ENCODE results near the gene MSN.
"Not testable (repeated sequence)": the region's sequence is repeated elsewhere in the genome, so short reads cannot be mapped to it uniquely, and the experiment has no call there.

The MSN gene

DNA sequence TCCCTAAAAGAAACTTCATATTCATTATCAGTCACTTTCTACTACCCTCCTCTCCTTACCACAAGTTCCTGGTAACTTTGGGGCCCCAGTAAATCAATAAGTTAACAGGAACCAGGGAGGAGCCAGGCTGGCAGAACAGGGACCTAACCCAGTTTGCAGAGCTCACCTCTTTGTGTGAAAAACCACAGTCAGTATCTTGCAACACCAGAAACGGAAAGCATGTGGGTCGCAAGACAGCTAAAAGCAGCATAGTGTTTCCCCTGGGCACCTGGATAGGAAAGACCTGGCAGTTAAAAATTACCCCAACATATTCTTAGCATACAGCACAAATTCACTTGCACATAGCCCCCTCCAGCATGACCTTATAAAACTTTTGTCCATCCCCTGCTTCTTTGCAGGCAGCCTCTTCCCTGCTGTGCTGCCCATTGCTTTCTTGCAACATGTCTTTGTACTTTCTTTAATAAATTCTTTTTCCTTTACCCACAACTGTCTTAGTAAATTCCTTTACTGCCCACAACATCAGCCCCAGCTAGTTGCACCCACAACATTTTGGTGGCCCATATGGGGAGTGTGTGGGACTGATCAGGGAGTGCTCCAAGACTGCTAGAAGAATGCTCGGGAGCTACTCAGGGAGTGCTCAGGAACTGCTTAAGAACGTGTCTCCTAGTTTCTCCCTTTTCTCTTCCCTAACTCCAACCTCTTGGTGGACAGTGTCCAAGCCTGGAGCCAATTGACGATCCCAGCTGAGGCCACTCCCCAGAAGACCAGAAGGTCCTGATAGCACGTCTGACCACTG lies 83.4 kb downstream of the MSN start:
- no peak overlapping the region for H3K4me3 ChIP-seq (ENCODE audit: control insufficient read depth, low read depth, low read length)
- TF ChIP-seq, protein P1, sequence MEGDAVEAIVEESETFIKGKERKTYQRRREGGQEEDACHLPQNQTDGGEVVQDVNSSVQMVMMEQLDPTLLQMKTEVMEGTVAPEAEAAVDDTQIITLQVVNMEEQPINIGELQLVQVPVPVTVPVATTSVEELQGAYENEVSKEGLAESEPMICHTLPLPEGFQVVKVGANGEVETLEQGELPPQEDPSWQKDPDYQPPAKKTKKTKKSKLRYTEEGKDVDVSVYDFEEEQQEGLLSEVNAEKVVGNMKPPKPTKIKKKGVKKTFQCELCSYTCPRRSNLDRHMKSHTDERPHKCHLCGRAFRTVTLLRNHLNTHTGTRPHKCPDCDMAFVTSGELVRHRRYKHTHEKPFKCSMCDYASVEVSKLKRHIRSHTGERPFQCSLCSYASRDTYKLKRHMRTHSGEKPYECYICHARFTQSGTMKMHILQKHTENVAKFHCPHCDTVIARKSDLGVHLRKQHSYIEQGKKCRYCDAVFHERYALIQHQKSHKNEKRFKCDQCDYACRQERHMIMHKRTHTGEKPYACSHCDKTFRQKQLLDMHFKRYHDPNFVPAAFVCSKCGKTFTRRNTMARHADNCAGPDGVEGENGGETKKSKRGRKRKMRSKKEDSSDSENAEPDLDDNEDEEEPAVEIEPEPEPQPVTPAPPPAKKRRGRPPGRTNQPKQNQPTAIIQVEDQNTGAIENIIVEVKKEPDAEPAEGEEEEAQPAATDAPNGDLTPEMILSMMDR (IDR thresholded peaks at IDR 0.05; ENCODE audit: control insufficient read depth, insufficient read depth, low read depth, low read length, missing control alignments): no peak
- DNase-seq (ENCODE audit: low read depth): no peak

GRCh38 chrX:65751519-65751918 lies 84.1 kb downstream of the MSN start:
- TF ChIP-seq, protein P1 (IDR thresholded peaks at IDR 0.05; ENCODE audit: control insufficient read depth, insufficient read depth, low read depth, low read length, missing control alignments): no peak
- no peak for DNase-seq (ENCODE audit: low read depth)
- H3K4me3 ChIP-seq (ENCODE audit: control insufficient read depth, low read depth, low read length): no peak overlapping the region

- DNase-seq (ENCODE audit: low read depth): no peak
- TF ChIP-seq, protein P1 (IDR thresholded peaks at IDR 0.05; ENCODE audit: control insufficient read depth, insufficient read depth, low read depth, low read length, missing control alignments): no peak
- no peak overlapping the region for H3K4me3 ChIP-seq (ENCODE audit: control insufficient read depth, low read depth, low read length)
These were observed 84.8 kb downstream of the MSN start for GRCh38 chrX:65752294-65752693.

GRCh38 chrX:65755786-65756185 lies 88.3 kb downstream of the MSN start:
- H3K4me3 ChIP-seq (ENCODE audit: control insufficient read depth, low read depth, low read length): no peak overlapping the region
- TF ChIP-seq, protein P1 (IDR thresholded peaks at IDR 0.05; ENCODE audit: control insufficient read depth, insufficient read depth, low read depth, low read length, missing control alignments): no peak
- DNase-seq (ENCODE audit: low read depth): no peak

GRCh38 chrX:65757943-65758342 lies 90.5 kb downstream of the MSN start:
- DNase-seq (ENCODE audit: low read depth): no peak
- TF ChIP-seq, protein P1 (IDR thresholded peaks at IDR 0.05; ENCODE audit: control insufficient read depth, insufficient read depth, low read depth, low read length, missing control alignments): no peak
- no peak overlapping the region for H3K4me3 ChIP-seq (ENCODE audit: control insufficient read depth, low read depth, low read length)

DNA sequence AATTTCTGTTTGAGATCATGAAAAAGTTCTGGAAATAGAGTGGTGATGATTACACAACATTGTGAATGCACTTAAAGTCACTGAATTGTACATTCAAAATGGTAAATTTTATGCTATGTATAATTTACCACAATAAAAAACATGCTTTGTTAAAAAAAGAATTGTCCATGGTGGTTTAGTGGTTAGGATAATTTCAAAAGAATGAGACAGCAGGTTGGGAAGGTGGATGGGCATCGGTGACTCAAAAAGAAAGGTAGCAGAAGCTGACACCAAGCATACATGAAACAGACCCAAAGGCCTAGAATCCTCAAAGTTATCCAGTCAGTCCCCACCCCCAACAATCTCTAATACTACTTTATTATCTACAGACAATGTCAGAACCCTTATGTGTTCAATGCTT lies 91.1 kb downstream of the MSN start:
- H3K4me3 ChIP-seq (ENCODE audit: control insufficient read depth, low read depth, low read length): no peak overlapping the region
- TF ChIP-seq, protein P1 (IDR thresholded peaks at IDR 0.05; ENCODE audit: control insufficient read depth, insufficient read depth, low read depth, low read length, missing control alignments): no peak
- DNase-seq (ENCODE audit: low read depth): no peak

GRCh38 chrX:65759525-65759924 lies 92.1 kb downstream of the MSN start:
- H3K4me3 ChIP-seq (ENCODE audit: control insufficient read depth, low read depth, low read length); DNase-seq (ENCODE audit: low read depth): not testable (repeated sequence)
